Vagina (tissue), 2 donors: ENCODE measurements around the gene CLIC3.

Source experiments
- POLR2A ChIP-seq, 2 donors: fragments of 450-650 bp; IDR thresholded peaks; one replicate each; pipeline ENCODE4 v1.6.1; 2017; ENCODE audit warnings: antibody characterized with exemption in 2 of 2, mild to moderate bottlenecking in 2 of 2, moderate library complexity in 2 of 2
- TF ChIP-seq, protein P1 (sequence below), 3 experiments: fragments of 450-650 bp in 2 of 3; fragments of 200-600 bp in 1 of 3; sonication (generic) in 1 of 3; IDR thresholded peaks; one replicate each; pipeline ENCODE4 v1.5.1; 2017 to 2019; ENCODE audit warnings: antibody characterized with exemption in 3 of 3, mild to moderate bottlenecking in 2 of 3, moderate library complexity in 2 of 3

DNA sequence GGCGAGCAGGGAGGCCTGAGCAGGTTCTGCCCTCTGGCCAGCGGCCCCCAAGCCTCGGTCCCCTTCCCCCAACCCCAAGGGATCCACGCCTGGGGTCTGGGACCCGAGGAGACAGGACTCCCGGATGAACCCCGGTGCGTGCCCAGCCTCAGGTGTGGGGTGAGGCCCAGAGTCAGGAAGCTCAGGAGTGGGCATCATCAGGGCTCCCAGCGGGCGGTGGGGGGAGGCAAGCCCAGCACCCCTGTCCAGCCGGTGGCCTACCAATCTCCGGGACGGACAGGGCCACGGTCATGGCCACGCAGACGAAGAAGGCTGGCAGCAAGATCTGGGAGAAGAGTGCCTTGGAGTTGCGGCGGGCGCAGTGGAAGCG is 17.2 kb upstream of the CLIC3 start:
- TF ChIP-seq, protein P1, sequence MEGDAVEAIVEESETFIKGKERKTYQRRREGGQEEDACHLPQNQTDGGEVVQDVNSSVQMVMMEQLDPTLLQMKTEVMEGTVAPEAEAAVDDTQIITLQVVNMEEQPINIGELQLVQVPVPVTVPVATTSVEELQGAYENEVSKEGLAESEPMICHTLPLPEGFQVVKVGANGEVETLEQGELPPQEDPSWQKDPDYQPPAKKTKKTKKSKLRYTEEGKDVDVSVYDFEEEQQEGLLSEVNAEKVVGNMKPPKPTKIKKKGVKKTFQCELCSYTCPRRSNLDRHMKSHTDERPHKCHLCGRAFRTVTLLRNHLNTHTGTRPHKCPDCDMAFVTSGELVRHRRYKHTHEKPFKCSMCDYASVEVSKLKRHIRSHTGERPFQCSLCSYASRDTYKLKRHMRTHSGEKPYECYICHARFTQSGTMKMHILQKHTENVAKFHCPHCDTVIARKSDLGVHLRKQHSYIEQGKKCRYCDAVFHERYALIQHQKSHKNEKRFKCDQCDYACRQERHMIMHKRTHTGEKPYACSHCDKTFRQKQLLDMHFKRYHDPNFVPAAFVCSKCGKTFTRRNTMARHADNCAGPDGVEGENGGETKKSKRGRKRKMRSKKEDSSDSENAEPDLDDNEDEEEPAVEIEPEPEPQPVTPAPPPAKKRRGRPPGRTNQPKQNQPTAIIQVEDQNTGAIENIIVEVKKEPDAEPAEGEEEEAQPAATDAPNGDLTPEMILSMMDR (IDR thresholded peaks at IDR 0.05), result no peak
- no peak for TF ChIP-seq POLR2A (IDR thresholded peaks at IDR 0.05)
